GM04503 (cell line): ENCODE measurements around the gene CHAMP1.
"Not testable (repeated sequence)": the region's sequence is repeated elsewhere in the genome, so short reads cannot be mapped to it uniquely, and the experiment has no call there.

Experiments used
- DNase-seq: peaks from one replicate; pipeline ENCODE4 v3.0.0-alpha.2; 2012; ENCODE audit warnings: low read depth

CHAMP1 gene

GRCh38 chr13:114334305-114335053, 20.2 kb downstream of the CHAMP1 start:
- no peak for DNase-seq

- not testable (repeated sequence) for DNase-seq
Observed at GRCh38 chr13:114336457-114336856, 22.2 kb downstream of the CHAMP1 start.

GRCh38 chr13:114338959-114339358, 24.7 kb downstream of the CHAMP1 start:
- no peak for DNase-seq

- DNase-seq, result no peak
Observed at GRCh38 chr13:114339857-114340534, 25.7 kb downstream of the CHAMP1 start.

GRCh38 chr13:114341003-114341777, 26.9 kb downstream of the CHAMP1 start:
- no peak for DNase-seq

- DNase-seq, result not testable (repeated sequence)
Observed at GRCh38 chr13:114347256-114347655, 33.0 kb downstream of the CHAMP1 start.

GRCh38 chr13:114352763-114353162, 38.5 kb downstream of the CHAMP1 start:
- DNase-seq, result not testable (repeated sequence)

GRCh38 chr13:114353382-114353781, 39.1 kb downstream of the CHAMP1 start:
- DNase-seq, result not testable (repeated sequence)
